ENCODE measurements around the gene SPCS2. TPM values are rescaled to one million over a fixed set of nuclear protein-coding genes. Genes with fewer than 3 reads are reported as not detected.

Gene SPCS2
- total RNA-seq, 1 donor from 2014 or later, result 129 TPM

DNA sequence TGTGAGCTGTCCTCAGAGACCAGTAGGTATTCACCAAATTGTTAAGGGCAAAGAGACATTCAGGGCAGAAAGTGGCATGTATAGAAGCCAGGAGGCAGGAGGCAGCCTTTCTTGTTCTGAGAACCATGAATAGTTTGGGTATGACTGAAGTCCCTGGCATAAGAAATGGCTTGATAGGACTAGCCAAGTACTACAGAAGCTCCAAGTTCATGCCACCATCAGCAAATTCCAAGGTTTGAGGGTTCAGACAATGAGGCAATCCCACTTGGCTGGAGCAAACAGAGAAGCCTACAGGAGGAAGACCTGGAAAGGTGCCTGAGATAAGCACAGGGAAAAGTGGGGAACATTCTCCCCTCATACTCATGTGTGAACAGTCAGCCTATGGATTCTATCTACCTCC is 25.9 kb upstream of the SPCS2 start:
- intact Hi-C loops (cut with micrococcal nuclease), result no loop called here
- DNase-seq (no peak), ATAC-seq (ENCODE audit: low read depth) (no peak)
- H3K9me3 Mint-ChIP-seq, result no peaks in the 10 kb centered on the region
- POLR2A ChIA-PET, result no interaction called here
- TF ChIP-seq, protein P1, sequence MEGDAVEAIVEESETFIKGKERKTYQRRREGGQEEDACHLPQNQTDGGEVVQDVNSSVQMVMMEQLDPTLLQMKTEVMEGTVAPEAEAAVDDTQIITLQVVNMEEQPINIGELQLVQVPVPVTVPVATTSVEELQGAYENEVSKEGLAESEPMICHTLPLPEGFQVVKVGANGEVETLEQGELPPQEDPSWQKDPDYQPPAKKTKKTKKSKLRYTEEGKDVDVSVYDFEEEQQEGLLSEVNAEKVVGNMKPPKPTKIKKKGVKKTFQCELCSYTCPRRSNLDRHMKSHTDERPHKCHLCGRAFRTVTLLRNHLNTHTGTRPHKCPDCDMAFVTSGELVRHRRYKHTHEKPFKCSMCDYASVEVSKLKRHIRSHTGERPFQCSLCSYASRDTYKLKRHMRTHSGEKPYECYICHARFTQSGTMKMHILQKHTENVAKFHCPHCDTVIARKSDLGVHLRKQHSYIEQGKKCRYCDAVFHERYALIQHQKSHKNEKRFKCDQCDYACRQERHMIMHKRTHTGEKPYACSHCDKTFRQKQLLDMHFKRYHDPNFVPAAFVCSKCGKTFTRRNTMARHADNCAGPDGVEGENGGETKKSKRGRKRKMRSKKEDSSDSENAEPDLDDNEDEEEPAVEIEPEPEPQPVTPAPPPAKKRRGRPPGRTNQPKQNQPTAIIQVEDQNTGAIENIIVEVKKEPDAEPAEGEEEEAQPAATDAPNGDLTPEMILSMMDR (IDR thresholded peaks at IDR 0.05), result no peak
- CTCF ChIA-PET, result interaction anchor here (1.2 to 2.8 kb wide), 2 partner anchors 99 to 109 kb away, joined by 4 to 8 read pairs; no protein-coding TSS in a partner anchor
- H3K27me3 Mint-ChIP-seq, result no peaks in the 10 kb centered on the region
- H3K4me1 Mint-ChIP-seq, result no peaks in the 10 kb centered on the region
- H3K4me3 Mint-ChIP-seq, result no peak overlapping the region
- H3K27ac Mint-ChIP-seq, result no peak overlapping the region
- H3K36me3 Mint-ChIP-seq (ENCODE audit: low read depth), result peaks cover 69% of the 10 kb centered on the region

DNA sequence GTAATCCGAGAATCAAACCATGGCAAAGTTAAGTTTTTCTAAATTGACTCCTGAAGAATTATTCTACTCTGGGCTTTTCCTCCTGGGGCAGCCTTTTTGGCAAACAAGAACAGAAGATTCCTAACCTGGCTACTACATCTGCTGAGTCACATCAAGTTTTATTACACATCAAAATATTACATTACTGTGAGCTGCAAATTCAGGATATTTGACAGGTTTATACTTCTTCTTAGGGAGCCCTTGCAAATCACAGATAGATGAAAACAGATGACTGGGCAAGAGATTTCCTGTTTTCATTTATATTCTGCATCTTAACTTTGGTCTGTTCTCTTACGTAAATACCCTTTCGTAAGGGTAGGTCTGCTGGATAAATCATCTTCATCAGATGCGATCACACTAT is 23.8 kb upstream of the SPCS2 start:
- no peaks in the 10 kb centered on the region for H3K27me3 Mint-ChIP-seq
- TF ChIP-seq, protein P1 (IDR thresholded peaks at IDR 0.05), result no peak
- no peak overlapping the region for H3K4me3 Mint-ChIP-seq
- H3K4me1 Mint-ChIP-seq, result no peaks in the 10 kb centered on the region
- ChIA-PET CTCF (no interaction called here), POLR2A (interaction anchor here (0.6 kb wide), 1 partner anchor 58 kb away, joined by 12 read pairs; no protein-coding TSS in a partner anchor)
- intact Hi-C loops (cut with micrococcal nuclease), result loop anchor here (5.0 kb wide), 1 partner anchor 457 kb away; no protein-coding TSS in a partner anchor
- peaks cover 48% of the 10 kb centered on the region for H3K36me3 Mint-ChIP-seq (ENCODE audit: low read depth)
- H3K27ac Mint-ChIP-seq, result no peak overlapping the region
- ATAC-seq (ENCODE audit: low read depth), result no peak
- no peak for DNase-seq
- H3K9me3 Mint-ChIP-seq, result no peaks in the 10 kb centered on the region

DNA sequence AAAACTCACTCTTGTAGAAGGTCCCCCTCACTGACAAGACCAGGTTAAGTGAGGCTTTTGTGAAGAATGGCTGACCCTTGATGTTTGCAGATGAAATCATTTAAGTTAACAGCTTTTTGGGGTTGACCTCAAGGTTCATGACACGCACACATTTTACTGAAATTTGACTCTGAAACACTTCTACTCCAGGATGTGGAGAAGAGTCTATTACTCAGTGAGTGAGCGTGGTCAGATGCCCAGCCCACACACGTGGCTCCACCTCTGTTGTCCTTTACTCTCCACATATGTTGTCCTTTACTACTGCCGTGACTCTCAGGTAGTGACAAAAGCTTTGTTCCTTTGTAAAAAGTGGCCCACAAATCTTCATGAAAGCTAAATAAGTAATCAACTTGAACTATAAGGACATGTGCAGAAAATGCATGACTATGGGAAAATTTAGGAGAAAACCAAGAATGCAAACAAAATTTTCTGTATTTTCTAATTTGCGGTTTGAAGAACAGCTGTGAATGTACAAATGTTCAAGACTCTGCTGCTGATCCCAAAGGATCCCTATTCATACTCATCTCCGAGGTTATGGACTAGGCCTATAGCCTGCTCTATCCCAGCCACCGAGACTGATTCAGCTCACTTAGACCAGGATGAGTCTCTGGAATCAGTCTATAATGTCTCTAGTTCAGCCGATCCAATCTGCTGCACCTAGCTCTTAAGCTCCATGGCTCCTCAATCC is 22.6 kb upstream of the SPCS2 start:
- DNase-seq, result no peak
- TF ChIP-seq, protein P1 (IDR thresholded peaks at IDR 0.05), result no peak
- ATAC-seq (ENCODE audit: low read depth), result no peak
- H3K27ac Mint-ChIP-seq, result no peak overlapping the region
- H3K36me3 Mint-ChIP-seq (ENCODE audit: low read depth), result peaks cover 41% of the 10 kb centered on the region
- no peak overlapping the region for H3K4me3 Mint-ChIP-seq
- ChIA-PET CTCF (interaction anchor here (1.1 to 1.6 kb wide), 2 partner anchors 105 to 322 kb away, joined by 7 to 8 read pairs; no protein-coding TSS in a partner anchor), POLR2A (interaction anchor here (0.5 kb wide), 1 partner anchor 1164 kb away, joined by 6 read pairs; no protein-coding TSS in a partner anchor)
- intact Hi-C loops (cut with micrococcal nuclease), result loop anchor here (5.0 kb wide), 1 partner anchor 456 kb away; no protein-coding TSS in a partner anchor
- H3K27me3 Mint-ChIP-seq, result no peaks in the 10 kb centered on the region
- H3K9me3 Mint-ChIP-seq, result no peaks in the 10 kb centered on the region
- no peaks in the 10 kb centered on the region for H3K4me1 Mint-ChIP-seq

DNA sequence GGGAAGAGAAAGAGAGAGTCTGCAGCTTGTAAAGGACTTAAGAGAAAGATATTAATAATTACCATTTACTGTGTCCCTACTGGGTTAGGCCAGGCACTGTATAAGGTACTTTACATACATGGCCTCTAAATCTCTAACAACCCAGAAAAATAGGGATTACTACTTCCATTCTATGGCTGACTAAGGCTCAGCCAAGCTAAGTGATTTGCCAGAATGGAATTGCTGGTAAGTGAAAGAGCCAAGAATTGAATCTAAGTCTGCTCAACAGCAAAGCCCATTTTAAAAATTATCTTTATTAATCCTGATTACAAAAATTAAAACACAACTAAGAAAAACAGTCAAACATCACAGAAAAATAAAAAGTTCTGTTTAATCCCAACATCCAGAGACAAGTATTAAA is 21.6 kb upstream of the SPCS2 start:
- Mint-ChIP-seq H3K4me3 (no peak overlapping the region), H3K36me3 (ENCODE audit: low read depth) (peaks cover 41% of the 10 kb centered on the region), H3K27ac (no peak overlapping the region), H3K9me3 (no peaks in the 10 kb centered on the region), H3K4me1 (no peaks in the 10 kb centered on the region), H3K27me3 (no peaks in the 10 kb centered on the region)
- TF ChIP-seq, protein P1 (IDR thresholded peaks at IDR 0.05), result no peak
- ChIA-PET CTCF (no interaction called here), POLR2A (no interaction called here)
- intact Hi-C loops (cut with micrococcal nuclease), result loop anchor here (5.0 kb wide), 1 partner anchor 455 kb away; no protein-coding TSS in a partner anchor
- DNase-seq (no peak), ATAC-seq (ENCODE audit: low read depth) (no peak)
